Left ventricle myocardium superior (tissue), 1 donor: ENCODE results near the gene LRIG2. TPM values are rescaled to one million over a fixed set of nuclear protein-coding genes. Genes with fewer than 3 reads are reported as not detected.

Source experiments
- ATAC-seq: fragments of 200-7000 bp; cut with Tn5 transposase; one replicate; pipeline ENCODE4 v1.9.1; 2020; ENCODE audit warnings: mild to moderate bottlenecking, moderate library complexity
- DNase-seq: peaks from one replicate; pipeline ENCODE4 v3.0.0-alpha.2; 2020
- intact Hi-C: fragments of 100-400 bp; cut with micrococcal nuclease; formaldehyde crosslinking; loops from one replicate; pipeline ENCODE4 v1.11.0; 2022
- total RNA-seq: library from RNA; stranded (reverse); fragmentation: NEBNext Ultra II Directional; extraction: Animal tissue kit (Norgen Biotek cat#: 25700); gene quantifications from one replicate; pipeline ENCODE4 v1.2.1, GENCODE V29; 2021
- donor health status: DM: no; HTN: yes; CAD: no; lungs with severe emphysema.

Gene LRIG2
- total RNA-seq, 1 donor from 2014 or later: 7.7 TPM

DNA sequence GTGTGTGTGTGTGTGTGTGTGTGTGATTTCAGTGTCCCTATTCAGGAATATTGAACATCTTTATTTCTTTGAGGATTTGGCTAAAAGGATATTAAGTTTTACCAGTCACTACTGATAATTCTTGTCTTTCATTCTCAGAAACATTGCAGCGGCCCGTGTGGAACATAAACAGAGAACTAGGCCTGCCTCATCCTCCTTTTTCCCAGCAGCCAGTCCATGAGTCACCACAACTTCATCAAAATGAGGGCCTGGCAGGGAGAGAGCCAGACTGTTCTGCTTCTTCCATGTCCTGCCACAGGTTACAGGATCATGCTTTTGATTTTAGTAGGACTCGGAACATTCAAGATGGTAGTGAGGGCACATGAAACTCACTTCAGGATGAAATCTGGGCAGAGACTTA lies 50.7 kb downstream of the LRIG2 start:
- no peak for DNase-seq
- ATAC-seq: no peak
- intact Hi-C loops: no loop called here

DNA sequence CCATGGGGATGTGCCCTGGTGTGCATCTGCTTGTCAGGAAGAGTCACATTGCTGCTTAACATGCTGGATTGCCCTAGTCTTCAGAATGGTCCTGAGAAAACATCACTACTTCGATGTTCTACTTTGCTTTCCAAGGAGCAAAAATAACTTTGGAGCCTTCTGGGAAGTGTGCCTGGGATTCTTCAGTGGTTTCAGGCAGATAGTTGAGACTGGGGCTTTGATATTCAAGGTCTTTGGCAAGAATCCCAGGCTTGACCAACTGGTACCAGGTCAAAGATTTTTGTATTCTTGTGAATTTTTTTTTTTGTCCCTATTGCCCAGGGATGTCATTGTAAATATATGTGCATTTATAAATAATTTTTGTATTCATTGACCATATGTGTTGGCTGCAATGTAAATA lies 51.4 kb downstream of the LRIG2 start:
- intact Hi-C loops: no loop called here
- ATAC-seq (no peak), DNase-seq (no peak)

DNA sequence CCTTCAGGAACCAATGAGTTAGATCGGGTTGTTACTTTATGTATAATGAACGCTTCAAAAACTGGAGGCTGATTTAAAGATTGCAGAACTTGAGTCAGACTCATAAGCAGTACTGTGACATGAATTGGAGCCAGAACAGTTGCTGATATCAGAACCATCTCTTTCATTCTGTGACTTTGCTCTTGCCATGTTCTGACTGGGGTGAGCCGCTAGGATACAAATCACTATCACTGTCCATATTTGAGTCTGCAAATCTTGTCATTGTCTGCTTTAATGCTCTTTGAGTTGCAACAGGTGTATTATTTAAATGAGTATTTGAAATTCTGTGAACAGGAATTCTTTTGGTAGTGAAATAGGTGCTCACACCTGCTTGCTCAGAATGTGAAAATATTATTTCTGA lies 52.5 kb downstream of the LRIG2 start:
- intact Hi-C loops: no loop called here
- DNase-seq (no peak), ATAC-seq (no peak)

DNA sequence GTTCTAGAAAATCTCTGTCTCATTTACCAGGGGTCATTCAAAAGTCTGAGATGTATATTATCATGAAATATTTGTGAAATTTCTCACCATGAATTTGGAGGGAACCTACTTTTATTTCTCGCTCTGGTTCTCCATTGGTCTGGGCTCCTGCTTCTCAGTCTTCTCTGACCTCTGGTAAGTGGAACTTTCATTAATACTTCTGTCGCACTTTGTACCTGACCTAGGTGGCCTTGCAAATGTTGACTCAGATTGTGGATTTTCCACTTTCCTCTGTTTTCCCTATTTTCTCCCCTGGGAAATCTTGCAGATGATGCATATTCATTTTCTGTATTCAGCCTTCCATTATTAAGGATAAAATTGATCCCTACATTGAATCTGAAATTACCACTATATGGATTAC lies 53.2 kb downstream of the LRIG2 start:
- ATAC-seq (no peak), DNase-seq (no peak)
- intact Hi-C loops: no loop called here

DNA sequence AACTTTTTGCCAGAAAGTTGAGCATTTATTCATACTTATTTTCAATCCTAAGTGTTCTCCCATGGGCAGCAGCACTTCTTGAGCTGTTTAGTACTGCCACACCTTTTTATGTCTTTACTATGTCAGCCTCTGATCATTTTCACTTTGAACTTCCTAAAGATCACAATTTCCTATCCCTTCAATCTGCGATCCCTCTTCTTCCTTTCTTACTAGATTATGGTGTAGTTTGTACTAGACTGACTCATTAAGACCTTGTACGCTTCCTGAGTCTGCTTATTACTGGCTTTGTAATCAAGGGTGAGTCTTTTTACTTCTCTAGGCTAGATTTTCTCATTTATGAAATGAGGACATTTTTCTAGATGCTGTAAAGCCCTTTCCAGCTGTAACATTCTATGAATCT lies 55.1 kb downstream of the LRIG2 start:
- DNase-seq (no peak), ATAC-seq (no peak)
- intact Hi-C loops: no loop called here

DNA sequence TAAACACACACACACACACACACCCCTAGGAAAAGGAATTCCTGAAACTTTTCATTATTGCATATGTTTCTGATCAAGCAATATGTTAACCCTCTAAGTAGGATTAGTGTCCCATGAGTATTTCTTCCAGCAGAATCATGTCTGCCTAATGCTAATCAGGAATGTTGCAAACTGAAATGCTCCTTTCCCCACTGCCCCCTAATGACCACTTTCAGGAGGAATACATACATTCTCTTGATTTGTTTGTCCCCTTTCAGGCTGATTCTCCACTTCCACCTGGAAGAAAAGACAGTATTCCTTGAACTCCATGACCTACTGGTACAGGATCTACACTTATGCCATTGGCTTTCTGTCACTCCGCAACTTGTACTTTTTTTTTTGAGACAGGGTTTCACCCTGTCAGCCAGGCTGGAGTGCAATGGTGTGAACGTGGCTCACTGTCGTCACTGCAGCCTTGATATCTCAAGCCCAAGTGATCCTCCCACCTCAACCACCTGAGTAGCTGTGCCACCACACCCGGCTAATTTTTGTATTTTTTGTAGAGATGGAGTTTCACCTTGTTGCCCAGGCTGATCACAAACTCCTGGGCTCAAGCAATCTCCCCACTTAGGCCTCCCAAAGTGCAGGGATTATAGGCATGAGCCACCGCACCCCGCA lies 56.7 kb downstream of the LRIG2 start:
- intact Hi-C loops: no loop called here
- peak; percentile 37 for ATAC-seq
- DNase-seq: no peak

DNA sequence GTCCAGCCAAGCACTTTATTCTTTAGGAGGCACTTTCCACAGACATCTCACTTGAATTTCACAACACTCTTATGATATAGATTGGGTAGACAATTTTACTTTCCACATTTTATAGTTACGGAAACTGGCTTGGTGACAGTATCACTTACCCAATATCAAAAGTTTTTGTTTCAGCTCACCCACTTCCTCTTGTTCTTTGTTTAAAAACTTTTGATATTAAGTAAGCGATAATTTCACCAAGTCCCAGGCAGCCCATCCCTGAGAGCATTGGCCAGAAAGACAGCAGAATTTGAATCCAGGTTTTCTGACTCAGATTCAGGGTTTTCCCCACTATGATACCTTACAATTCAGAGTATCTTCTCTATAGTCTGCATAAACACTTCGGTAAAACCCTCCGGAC lies 60.0 kb downstream of the LRIG2 start:
- intact Hi-C loops: no loop called here
- ATAC-seq (no peak), DNase-seq (no peak)

DNA sequence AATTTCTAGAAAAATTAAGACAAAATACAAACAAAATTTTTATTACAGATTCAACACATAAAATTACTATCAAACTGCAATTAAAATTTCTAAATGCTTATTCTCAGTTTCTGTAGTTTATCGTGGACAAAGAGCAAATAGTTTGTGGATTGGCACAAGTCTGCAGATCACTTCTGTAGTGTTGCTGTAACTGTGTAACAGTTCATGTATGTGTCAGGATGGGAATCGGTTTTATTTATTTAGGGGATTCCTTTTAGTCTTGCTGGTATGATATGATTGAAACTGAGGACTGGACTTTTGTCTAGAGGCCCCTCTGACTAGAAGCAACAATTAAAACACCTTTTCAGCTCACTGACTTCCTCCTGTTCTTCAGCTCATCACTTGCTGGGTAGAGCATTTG lies 60.8 kb downstream of the LRIG2 start:
- no peak for DNase-seq
- intact Hi-C loops: no loop called here

DNA sequence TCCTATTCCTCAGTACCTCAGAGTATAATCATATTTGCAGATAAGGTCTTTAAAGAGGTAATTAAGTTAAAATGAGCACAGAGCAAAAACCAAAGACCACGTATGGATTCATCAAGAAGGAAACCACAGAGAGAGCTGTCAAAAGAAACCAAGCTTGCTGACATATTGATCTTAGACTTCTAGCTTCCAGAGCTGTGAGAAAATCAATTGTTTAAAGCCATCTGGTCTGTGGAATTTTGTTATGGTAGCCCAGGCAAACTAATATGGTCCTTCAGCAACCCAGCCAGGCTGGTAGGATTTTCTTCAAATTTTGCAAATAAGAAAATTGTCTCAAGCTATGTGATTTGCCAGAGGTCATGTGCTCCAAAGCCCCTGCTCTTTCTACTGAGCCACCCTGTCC lies 62.5 kb downstream of the LRIG2 start:
- intact Hi-C loops: no loop called here
- ATAC-seq: no peak
- no peak for DNase-seq

More for the DNA sequence above, 60.8 kb downstream of the LRIG2 start:
- ATAC-seq: no peak

DNA sequence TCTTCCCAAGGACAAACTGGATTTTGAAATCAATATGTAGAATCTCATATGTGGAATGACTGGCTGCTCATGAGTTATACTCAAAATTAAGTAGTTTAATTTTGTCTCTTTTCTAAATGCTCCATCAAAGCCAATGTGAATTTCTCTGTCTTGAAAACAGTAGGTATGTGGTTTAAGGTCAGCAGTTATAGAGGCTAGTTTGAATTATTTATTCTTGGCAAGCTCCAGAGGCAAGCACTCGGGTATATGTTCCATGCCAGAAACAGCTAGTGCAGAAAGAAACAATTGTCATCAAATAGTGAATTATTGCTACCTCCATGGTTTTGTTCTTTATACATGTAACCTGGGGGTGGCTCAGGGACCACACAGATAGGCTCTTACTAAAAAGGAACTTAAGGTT lies 63.5 kb downstream of the LRIG2 start:
- intact Hi-C loops: no loop called here
- ATAC-seq (no peak), DNase-seq (no peak)

DNA sequence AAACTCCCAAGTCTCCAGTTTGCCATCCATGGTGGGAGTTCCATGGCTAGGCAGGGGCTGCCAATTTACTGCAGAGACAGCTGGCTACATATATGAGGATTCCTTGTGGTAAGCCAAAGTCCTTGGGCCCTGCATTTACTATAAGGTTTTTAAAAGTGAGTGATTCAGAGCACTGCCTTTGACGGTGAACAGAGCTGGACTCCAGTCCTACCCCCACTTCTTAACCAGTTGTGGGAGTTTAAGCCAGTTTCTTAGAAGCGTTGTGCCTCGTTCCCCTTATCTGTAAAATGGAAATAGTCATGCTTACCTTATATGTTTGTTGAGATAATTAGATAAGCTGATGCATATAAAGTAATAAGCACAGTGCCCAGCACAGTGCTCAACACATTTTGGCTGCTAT lies 64.6 kb downstream of the LRIG2 start:
- intact Hi-C loops: no loop called here
- DNase-seq: no peak
- ATAC-seq: no peak

DNA sequence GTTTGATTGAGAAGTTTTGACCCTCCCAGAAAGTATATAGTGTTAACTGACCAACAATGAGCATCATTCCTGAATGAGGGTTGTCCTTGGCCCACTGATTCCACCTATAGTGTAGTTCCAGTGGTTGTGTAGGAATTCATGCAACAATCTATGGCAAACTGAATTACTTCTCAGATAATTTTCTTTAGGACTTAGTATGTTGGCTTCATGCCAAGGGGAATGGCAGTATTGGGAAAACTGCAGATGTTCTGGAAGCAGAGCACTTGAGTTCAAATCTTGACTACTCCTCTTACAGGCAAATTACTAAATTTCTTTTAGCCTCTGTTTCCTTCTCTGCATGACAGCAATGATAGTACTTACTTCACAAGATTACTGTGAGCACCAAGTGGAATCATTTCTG lies 65.8 kb downstream of the LRIG2 start:
- intact Hi-C loops: no loop called here
- DNase-seq (no peak), ATAC-seq (no peak)

DNA sequence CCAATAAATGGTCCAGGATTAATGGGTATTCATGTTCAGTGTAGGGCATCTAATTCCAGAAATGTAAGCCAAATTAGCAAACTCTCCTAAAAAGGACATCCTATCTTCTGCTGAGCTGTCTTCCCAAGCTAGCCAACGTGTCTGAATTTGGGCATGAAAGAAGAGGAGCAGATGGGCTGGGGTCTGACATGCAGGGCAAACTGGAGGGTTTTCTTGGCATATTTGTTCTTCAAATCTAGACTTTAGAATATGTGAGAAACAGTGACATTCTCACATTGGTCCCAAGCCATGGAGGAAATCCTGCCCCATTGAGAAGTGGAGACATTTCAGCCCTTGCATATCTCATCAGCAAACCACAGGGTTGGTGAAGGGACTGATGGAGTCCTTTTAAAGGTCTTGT lies 67.2 kb downstream of the LRIG2 start:
- intact Hi-C loops: loop anchor here (2.0 kb wide), 1 partner anchor 537 kb away; no protein-coding TSS in a partner anchor
- ATAC-seq: no peak

DNA sequence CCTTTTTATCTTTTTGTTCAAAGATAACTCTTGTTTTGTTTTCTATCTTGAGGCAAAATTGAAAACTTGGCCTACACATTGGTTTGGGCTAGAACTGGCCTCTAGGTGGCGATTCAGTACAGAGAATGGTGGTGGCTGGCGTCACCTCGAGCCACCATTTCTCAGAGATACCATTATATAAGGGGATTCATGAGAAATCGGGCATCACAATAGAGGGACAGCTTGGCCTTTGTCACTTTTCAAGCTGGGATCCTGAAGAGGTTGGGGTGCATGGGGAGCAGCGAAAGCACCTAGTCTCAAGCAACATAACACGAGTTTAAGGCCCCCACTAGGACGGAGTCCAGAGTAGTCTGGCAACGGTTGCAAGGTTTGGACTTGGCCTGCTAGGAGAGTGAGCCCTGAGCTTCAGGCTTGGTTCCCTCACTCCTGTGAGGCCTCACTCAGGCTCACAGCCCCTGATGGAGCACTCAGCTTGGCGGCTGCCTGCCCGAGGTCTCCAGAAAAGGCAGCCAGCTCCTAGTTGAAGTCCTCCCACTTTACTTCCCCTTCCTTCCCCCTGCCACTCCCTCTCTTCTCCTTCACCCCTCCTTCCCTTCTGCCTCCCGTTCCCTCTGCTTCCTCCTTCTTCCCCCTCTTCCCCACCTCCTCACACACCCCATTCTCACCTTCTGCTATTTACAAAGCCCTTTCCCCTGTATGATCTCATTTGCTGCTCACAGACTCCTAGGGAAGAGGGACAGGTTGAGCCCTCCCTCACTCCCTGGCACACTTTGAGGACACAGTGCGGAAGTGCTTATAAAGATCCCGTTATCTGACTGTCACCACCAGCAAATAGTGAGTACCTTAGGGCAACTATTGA lies 67.8 kb downstream of the LRIG2 start:
- intact Hi-C loops: loop anchor here (2.0 kb wide), 1 partner anchor 536 kb away; no protein-coding TSS in a partner anchor
- peak; percentile 91 for ATAC-seq
- DNase-seq: peak; percentile 59

More for the DNA sequence above, 67.2 kb downstream of the LRIG2 start:
- no peak for DNase-seq

DNA sequence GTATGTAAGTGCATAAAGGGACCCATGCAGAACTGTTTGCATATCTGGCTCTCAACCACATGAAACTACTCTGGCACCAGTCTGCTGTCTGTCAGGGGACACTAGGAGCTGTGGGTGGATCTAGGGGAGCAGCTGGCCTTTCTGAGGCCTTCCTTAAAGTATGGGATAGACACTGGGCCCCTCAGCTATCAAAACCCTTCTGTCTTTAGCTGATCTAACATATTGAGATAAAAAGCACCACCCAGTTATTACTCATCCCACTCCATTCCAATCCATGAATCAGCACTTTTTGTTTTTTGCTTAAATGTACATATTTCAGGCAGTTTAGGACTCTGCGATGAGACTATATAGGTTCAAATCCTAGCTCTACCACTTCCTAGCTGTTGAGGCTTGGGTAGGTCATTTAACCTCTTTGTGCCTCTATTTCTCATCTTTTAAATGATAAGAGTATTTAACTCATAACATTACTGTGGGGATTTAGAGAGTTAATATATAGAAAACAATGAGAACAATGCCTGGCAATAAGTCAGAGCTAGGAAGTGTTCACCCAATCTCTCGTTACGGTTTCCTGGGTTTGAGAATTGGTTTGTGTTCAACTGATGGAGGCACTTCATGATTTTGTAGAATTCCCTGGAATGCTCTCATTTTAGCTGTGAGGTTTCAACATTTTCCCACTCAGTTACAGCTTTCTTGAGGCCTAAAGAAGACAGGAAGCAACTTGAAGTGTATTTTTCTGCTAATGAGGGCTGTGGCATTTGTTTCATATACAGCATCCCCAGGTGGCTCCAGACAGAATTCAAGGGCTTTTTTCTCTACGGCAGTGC lies 68.9 kb downstream of the LRIG2 start:
- peak; percentile 18 for ATAC-seq
- intact Hi-C loops: loop anchor here (2.0 kb wide), 1 partner anchor 535 kb away; no protein-coding TSS in a partner anchor
- no peak for DNase-seq

DNA sequence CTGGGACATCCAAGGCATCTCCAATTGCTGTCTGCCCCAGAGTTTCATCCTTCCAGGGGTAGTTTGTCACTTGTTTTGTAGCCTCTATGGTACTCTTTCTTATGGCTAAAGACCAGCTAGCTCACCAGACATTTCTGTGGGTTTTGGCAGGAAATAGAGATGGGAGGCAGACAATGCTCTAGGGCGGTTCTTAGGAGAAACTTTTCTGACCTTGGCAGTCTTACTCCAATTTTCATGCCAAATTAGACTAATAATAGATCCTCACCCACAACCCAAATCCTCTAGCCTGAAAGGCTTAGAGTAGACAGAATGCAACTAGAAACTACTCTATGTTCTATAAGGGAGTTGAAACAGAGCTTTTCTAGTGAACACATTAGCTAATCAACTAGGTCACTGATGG lies 69.8 kb downstream of the LRIG2 start:
- intact Hi-C loops: no loop called here
- DNase-seq: no peak
- ATAC-seq: peak; percentile 18

DNA sequence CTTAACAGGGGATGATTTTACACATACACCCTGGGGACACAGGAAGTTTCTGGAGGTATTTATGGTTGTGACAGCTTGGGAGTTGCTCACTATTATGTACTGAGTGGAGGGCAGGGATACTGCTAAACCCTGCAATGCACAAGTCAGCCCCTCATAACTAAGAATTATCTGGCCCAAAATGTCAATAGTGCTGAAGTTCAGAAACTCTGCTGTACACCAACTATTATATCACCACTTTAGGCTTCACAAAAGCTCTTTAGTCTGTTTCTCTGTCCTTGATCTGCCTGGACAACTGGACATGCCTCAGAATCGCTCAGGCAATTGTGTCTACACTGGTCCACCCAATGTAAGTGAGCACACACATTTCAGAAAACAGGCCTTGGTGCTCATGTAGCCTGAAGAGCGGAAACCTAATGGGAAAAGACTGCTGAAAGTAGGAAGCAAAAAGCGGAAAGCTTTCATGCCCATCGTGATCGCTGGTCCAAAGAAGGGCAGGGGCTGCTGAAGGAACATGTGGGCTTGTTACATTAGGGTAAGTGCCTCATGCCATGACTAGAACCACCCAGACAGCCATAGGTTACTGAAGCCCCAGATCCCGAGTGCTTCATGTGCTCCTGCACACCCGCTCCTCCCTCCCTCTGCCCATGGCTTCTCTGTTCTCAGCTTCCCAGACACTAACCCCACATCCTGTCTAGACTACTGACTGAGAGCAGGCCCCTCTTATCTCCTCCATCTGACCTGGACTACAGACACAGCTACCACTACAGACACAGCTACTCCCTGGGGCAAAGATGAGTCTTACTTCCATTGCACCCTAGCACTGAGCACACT lies 73.5 kb downstream of the LRIG2 start:
- ATAC-seq (no peak), DNase-seq (no peak)
- intact Hi-C loops: no loop called here

DNA sequence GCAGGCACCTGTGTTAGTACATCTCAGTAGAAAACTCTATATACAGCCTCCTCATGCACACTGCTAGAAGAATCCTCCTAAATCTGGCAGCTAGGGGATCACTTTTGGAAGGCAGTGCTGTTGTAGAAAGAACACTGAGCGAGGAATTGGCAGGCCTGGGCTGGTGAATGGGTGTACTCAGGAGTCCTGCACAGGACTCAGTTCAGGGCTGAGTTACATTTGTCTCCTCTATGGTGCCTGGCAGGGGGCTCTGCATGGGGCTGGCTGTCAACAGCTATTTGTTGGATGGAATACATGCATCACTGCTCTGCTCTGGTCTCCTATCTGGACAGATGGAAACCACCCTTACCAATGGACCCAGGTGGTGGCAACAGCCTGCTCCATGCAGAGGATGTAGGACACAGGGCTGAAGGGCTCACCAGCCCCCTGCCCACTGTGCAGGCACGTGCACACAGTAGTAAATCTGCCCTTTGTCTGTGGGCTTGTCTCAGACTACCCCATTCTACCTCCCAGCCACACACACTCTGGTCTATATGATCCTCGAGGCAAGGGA lies 74.2 kb downstream of the LRIG2 start:
- ATAC-seq (no peak), DNase-seq (no peak)
- intact Hi-C loops: no loop called here

DNA sequence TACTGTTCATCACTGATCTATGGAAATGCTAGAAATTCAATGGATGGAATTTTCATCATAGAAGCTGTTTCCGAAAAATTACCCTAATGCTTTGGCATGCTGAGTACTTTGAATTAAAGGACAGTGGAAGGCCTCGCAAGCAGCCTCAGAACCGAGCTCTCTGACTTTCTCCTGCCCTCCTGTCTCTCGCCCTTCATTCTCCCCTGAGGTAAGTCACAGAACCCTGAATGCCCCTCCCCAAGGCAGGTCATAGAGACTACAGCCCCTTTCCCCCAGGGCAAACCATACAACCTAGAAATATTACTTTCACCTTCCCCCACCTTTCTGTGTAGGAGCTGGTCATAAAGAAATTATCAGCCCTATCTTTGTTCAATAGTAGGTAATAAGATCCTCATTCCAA lies 74.8 kb downstream of the LRIG2 start:
- DNase-seq (no peak), ATAC-seq (no peak)
- intact Hi-C loops: no loop called here
